B cell (primary cell): ENCODE results near the gene TEX54. TPM values are rescaled to one million over a fixed set of nuclear protein-coding genes. Genes with fewer than 3 reads are reported as not detected.

Source experiments
- ATAC-seq: fragments of 200-7000 bp; cut with Tn5 transposase; one replicate; pipeline ENCODE4 v1.10.0; 2021; ENCODE audit warnings: low read depth, mild to moderate bottlenecking, moderate number of reproducible peaks, moderate library complexity
- CTCF ChIA-PET: fragments of 350-600 bp; sonication (Branson Sonifier 250); formaldehyde crosslinking; loops from one replicate; lab custom pipeline; 2021; ENCODE audit warnings: antibody characterized with exemption, inconsistent platforms; lab: Charles Lee
- POLR2A ChIA-PET: fragments of 350-600 bp; sonication (Branson Sonifier 250); formaldehyde crosslinking; loops from one replicate; lab custom pipeline; 2021; ENCODE audit warnings: antibody characterized with exemption; lab: Charles Lee
- DNase-seq: peaks from one replicate; pipeline ENCODE4 v3.0.0; 2013
- H2AFZ ChIP-seq: 2 replicates; pipeline ENCODE4 v1.6.1; 2012; ENCODE audit warnings: mild to moderate bottlenecking, low read depth, low read length; ENCODE audit not compliant: insufficient read depth, poor library complexity, severe bottlenecking
- H3K27ac ChIP-seq, 2 donors: 1 replicate in 1 of 2; 2 replicates in 1 of 2; pipeline ENCODE4 v1.5.1; 2012 to 2013; ENCODE audit warnings: low read length in 2 of 2, mild to moderate bottlenecking in 2 of 2, moderate library complexity in 1 of 2
- H3K27me3 ChIP-seq, 4 experiments: fragments of 200-600 bp in 1 of 4; sonication (generic) in 1 of 4; replicated peaks in 1 of 4; 1 replicate in 2 of 4; 2 replicates in 2 of 4; pipeline versions ENCODE4 v1.6.1 to v1.7.0; 2013 to 2016; ENCODE audit warnings: low read length in 3 of 4, mild to moderate bottlenecking in 2 of 4, mixed read lengths in 1 of 4, moderate library complexity in 1 of 4; ENCODE audit not compliant: insufficient read depth in 4 of 4, control insufficient read depth in 3 of 4; ENCODE audit errors: control extremely low read depth in 1 of 4
- H3K36me3 ChIP-seq, 2 experiments: replicated peaks in 1 of 2; 1 replicate in 1 of 2; 2 replicates in 1 of 2; pipeline versions ENCODE4 v1.6.1 to v1.7.1; 2013; ENCODE audit warnings: low read length in 1 of 2; ENCODE audit not compliant: insufficient read depth in 2 of 2, control insufficient read depth in 1 of 2; ENCODE audit errors: control extremely low read depth in 1 of 2, extremely low read depth in 1 of 2
- H3K4me1 ChIP-seq, 2 donors: fragments of 200-600 bp in 1 of 2; sonication (generic) in 1 of 2; 1 replicate in 1 of 2; 2 replicates in 1 of 2; pipeline versions ENCODE4 v1.5.1 to v1.6.1; 2013 to 2017; ENCODE audit warnings: low read length in 2 of 2; ENCODE audit not compliant: control insufficient read depth in 2 of 2, insufficient read depth in 2 of 2
- H3K4me2 ChIP-seq: replicated peaks from 2 replicates; pipeline ENCODE3; 2012; ENCODE audit warnings: mild to moderate bottlenecking, low read depth, low read length; ENCODE audit not compliant: poor library complexity, severe bottlenecking
- H3K4me3 ChIP-seq, 5 experiments: fragments of 200-600 bp in 1 of 5; sonication (generic) in 1 of 5; 1 replicate in 3 of 5; 2 replicates in 2 of 5; pipeline versions ENCODE4 v1.5.1 to v1.7.0; 2011 to 2016; ENCODE audit warnings: low read length in 4 of 5, mild to moderate bottlenecking in 4 of 5, low read depth in 2 of 5, control low read depth in 1 of 5, moderate library complexity in 1 of 5; ENCODE audit not compliant: insufficient read depth in 1 of 5; ENCODE audit errors: control extremely low read depth in 1 of 5, extremely low read depth in 1 of 5
- H3K79me2 ChIP-seq: fragments of 200-600 bp; sonication (generic); one replicate; pipeline ENCODE4 v1.6.0; 2016; ENCODE audit warnings: low read length; ENCODE audit not compliant: control insufficient read depth, insufficient read depth
- H3K9ac ChIP-seq: fragments of 200-600 bp; sonication (generic); 2 replicates; pipeline ENCODE4 v1.6.1; 2017; ENCODE audit warnings: mild to moderate bottlenecking, low read length, moderate library complexity
- H3K9me3 ChIP-seq, 3 donors: one replicate each; pipeline versions ENCODE4 v1.6.1 to v1.7.1; 2013; ENCODE audit warnings: low read length in 2 of 3; ENCODE audit not compliant: control insufficient read depth in 2 of 3, insufficient read depth in 1 of 3; ENCODE audit errors: control extremely low read depth in 1 of 3
- H4K20me1 ChIP-seq: 2 replicates; pipeline ENCODE4 v1.6.0; 2012; ENCODE audit warnings: mild to moderate bottlenecking, low read length; ENCODE audit not compliant: insufficient read depth, control insufficient read depth, poor library complexity, severe bottlenecking
- H3K27ac Mint-ChIP-seq: one replicate; pipeline ENCODE4 v1.8.0; 2021; ENCODE audit warnings: mixed read lengths
- H3K27me3 Mint-ChIP-seq: one replicate; pipeline ENCODE4 v1.8.0; 2021; ENCODE audit warnings: mixed read lengths
- H3K4me1 Mint-ChIP-seq: one replicate; pipeline ENCODE4 v1.8.0; 2021; ENCODE audit warnings: mixed read lengths
- H3K4me3 Mint-ChIP-seq: one replicate; pipeline ENCODE4 v1.8.0; 2021; ENCODE audit warnings: mixed read lengths
- H3K9me3 Mint-ChIP-seq: one replicate; pipeline ENCODE4 v1.8.0; 2022; ENCODE audit warnings: mixed read lengths; ENCODE audit not compliant: insufficient read depth
- CTCF ChIP-seq: fragments of 200-600 bp; IDR thresholded peaks from one replicate; pipeline ENCODE4 v1.8.0; 2022; ENCODE audit warnings: antibody characterized with exemption, mild to moderate bottlenecking
- EZH2 ChIP-seq: IDR thresholded peaks from 2 replicates; pipeline ENCODE4 v1.6.1; 2012; ENCODE audit warnings: borderline replicate concordance, low read depth, mild to moderate bottlenecking, moderate library complexity, low read length; ENCODE audit not compliant: insufficient read depth, poor library complexity, severe bottlenecking
- WGBS: methylation state at CpG from one replicate; pipeline ENCODE4 v1.1.5; 2013; ENCODE audit warnings: missing lambda C conversion rate; ENCODE audit not compliant: insufficient coverage; 5-methylcytosine and 5-hydroxymethylcytosine counted together
- intact Hi-C: fragments of 100-400 bp; cut with micrococcal nuclease; formaldehyde crosslinking; loops from one replicate; pipeline ENCODE4 v1.10.0; 2022
- polyA plus RNA-seq: library from polyadenylated mRNA; depleted of rRNA; stranded (reverse); fragments of >200 nt; gene quantifications from 2 replicates; pipeline ENCODE4 v1.2.3, GENCODE V29; 2012
- total RNA-seq, 2 donors: library from RNA; stranded (reverse); fragments of 120-200 nt in 1 of 2; gene quantifications; 1 replicate in 1 of 2; 2 replicates in 1 of 2; pipeline versions ENCODE4 v1.2.3 to v1.2.4, GENCODE V29; 2013 to 2022

Gene TEX54
- total and polyA plus RNA-seq, 2 donors (not counting 1 experiment from before 2014, with no cell fraction given), result 1.1 TPM; not detected in 1

GRCh38 chr11:62787005-62787759 lies 45.5 kb downstream of the TEX54 start, which contains the start of gene TMEM179B:
TMEM179B (plus strand) TSS chr11:62787402; CDS start chr11:62787432, 30 bp downstream.
- no peaks in the 10 kb centered on the region for H3K9me3 Mint-ChIP-seq
- H3K36me3 ChIP-seq, result peaks cover 1 to 23% of the 10 kb centered on the region in 2 experiments
- H2AFZ ChIP-seq, result peak within 1 kb of the TSS; percentile 83
- DNase-seq, result peak; percentile 98
- POLR2A ChIA-PET, result interaction anchor here (0.6 to 3.7 kb wide), 19 partner anchors 14 to 1358 kb away, joined by 3 to 60 read pairs (median 6); partner anchors contain the start of genes C11orf98, CPSF7, CSKMT and HNRNPUL2
- H3K4me3 Mint-ChIP-seq, result peak within 1 kb of the TSS; percentile 97
- under 1% methylated on average over 88 of the region's 88 CpGs for WGBS
- peak; percentile 70 for ATAC-seq
- intact Hi-C loops, result loop anchor here (1.0 to 10.0 kb wide), 7 partner anchors 16 to 392 kb away; partner anchors contain the start of genes NXF1, TAF6L, WDR74 and ZBTB3
- CTCF ChIA-PET, result interaction anchor here (0.6 to 7.2 kb wide), 43 partner anchors 8 to 393 kb away, joined by 3 to 101 read pairs (median 4); partner anchors contain the start of genes B3GAT3, BSCL2, EEF1G and GANAB
- H3K4me1 Mint-ChIP-seq, result peaks cover 48% of the 10 kb centered on the region
- H3K4me3 ChIP-seq, result peak within 1 kb of the TSS; percentile 87 to 97 (median 94)
- H3K79me2 ChIP-seq, result peaks cover 40% of the 10 kb centered on the region
- peaks cover 15% of the 10 kb centered on the region for H4K20me1 ChIP-seq
- peaks cover 27 to 35% of the 10 kb centered on the region in 2 donors for H3K4me1 ChIP-seq
- H3K27me3 Mint-ChIP-seq, result no peaks in the 10 kb centered on the region
- peak within 1 kb of the TSS; percentile 87 for H3K9ac ChIP-seq
- peak within 1 kb of the TSS; percentile 81 for H3K4me2 ChIP-seq
- TF ChIP-seq EZH2, result no peak
- TF ChIP-seq CTCF, result peak; percentile 65
- peak within 1 kb of the TSS; percentile 68 to 78 for H3K27ac ChIP-seq
- no peaks in the 10 kb centered on the region for H3K9me3 ChIP-seq
- no peaks in the 10 kb centered on the region for H3K27me3 ChIP-seq
- peak within 1 kb of the TSS; percentile 96 for H3K27ac Mint-ChIP-seq
